Activated T-cell treated with anti-CD3 and anti-CD28 coated beads for 24 hours (primary cell): ENCODE results near the gene SRSF9.
"Not testable (repeated sequence)": the region's sequence is repeated elsewhere in the genome, so short reads cannot be mapped to it uniquely, and the experiment has no call there.

Experiments used
- DNase-seq: peaks from one replicate; pipeline ENCODE4 v3.0.0-alpha.2; 2020; ENCODE audit warnings: low read depth

The SRSF9 gene

GRCh38 chr12:120447992-120448391 lies 21.6 kb downstream of the SRSF9 start:
- DNase-seq, result no peak

DNA sequence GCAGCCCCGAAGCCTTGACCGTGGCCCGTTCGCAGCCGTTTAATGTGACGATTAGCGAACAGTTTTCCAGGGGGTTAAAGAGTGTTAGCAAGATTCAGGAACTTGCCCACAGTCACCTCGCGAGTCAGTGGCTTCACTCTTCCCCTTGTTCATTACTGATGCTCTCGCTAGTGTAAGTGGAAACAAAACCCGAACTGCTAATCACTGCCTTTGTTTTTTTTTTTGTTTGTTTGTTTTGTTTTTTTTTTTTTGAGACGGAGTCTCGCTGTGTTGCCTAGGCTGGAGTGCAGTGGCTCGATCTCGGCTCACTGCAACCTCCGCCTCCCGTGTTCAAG lies 22.7 kb downstream of the SRSF9 start:
- not testable (repeated sequence) for DNase-seq

GRCh38 chr12:120445911-120446843 lies 23.4 kb downstream of the SRSF9 start, which contains the start of the genes GATC and TRIAP1:
Gene GATC, plus strand, starts transcription at chr12:120446444. Its CDS starts 37 bp downstream, at chr12:120446481.
Gene TRIAP1, minus strand, starts transcription at chr12:120446384. Its CDS starts 12 bp downstream, at chr12:120446372.
- DNase-seq, result peak; percentile 88

DNA sequence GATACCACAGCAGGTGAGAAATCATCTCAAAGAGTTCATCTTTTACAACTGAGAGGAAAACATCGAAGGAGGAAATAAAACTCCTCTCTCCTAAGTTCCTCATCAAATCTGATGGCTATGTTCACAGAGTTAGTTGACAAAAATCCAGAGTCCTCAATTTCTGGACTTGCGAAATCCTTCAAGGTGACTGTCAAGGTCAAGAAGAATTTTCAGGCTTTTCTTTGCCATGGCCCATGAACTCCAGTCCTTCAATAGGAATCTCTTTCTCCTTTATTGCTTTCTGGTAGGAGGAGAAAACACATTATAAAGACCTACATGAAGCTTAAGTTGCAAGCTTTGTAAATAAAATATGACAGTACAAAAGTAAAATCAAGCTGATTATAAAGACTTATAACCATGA lies 24.9 kb downstream of the SRSF9 start:
- DNase-seq, result no peak

DNA sequence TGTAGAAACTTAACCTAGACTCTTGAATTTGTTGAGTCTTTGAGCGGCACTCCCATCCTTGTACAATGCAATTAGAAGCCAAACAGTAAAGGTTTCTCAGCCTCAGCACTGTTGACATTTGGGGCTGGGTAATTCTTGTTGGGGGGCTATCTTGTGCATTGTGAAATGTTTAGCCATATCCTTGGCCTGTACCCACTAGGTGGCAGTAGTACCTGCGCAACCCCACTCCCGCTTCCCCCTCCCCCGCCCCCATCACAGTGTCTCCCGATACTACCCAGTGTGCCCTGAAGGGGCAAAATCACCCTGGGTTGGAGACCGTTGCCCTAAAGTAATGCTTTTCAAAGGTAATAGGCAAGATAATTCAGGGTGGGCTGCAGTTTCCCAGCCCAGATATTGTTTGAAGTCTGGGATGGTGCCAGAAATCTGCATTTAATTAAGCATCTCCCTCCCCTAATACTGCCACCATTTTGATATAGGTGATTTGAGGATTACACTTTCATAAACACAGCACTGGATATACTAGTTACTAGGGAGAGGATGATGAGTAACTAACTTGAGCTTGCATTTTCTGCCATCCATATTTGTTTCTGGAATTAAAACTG lies 29.8 kb downstream of the SRSF9 start:
- DNase-seq, result peak; percentile 66

GRCh38 chr12:120438495-120439198 lies 30.9 kb downstream of the SRSF9 start:
- no peak for DNase-seq

DNA sequence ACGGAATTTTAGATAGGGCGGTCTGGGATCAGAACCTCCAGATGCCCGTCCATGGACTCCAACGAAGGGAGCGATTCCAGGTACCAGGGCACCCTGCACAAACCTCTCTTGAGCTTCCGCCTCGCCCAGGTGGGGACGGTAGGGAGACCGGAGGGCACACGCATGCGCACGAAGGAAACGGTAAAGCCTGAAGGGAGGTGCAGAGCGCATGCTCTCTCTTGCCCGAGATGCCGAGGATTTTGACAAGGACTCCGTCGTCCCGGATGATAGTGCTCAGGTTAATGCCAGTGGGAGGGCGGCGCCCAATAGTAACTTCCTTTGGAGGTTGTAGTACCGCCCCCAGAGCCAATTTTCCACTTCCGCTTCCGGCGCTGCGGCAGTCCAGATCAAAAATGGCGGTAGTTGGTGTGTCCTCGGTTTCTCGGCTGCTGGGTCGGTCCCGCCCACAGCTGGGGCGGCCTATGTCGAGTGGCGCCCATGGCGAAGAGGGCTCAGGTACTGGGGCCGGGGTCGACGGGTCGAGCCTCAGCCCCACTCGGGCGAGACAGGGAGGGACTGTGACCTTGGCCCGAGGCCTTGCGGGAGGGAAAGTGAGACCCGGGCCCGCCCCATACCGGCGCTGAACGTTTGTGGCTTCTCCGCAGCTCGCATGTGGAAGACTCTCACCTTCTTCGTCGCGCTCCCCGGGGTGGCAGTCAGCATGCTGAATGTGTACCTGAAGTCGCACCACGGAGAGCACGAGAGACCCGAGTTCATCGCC lies 31.6 kb downstream of the SRSF9 start, which contains the start of gene COX6A1:
Gene COX6A1, plus strand, starts transcription at position 379 of the 760 bp plus-strand sequence. Its CDS starts 14 bp downstream, at position 393.
- DNase-seq, result peak; percentile 97

DNA sequence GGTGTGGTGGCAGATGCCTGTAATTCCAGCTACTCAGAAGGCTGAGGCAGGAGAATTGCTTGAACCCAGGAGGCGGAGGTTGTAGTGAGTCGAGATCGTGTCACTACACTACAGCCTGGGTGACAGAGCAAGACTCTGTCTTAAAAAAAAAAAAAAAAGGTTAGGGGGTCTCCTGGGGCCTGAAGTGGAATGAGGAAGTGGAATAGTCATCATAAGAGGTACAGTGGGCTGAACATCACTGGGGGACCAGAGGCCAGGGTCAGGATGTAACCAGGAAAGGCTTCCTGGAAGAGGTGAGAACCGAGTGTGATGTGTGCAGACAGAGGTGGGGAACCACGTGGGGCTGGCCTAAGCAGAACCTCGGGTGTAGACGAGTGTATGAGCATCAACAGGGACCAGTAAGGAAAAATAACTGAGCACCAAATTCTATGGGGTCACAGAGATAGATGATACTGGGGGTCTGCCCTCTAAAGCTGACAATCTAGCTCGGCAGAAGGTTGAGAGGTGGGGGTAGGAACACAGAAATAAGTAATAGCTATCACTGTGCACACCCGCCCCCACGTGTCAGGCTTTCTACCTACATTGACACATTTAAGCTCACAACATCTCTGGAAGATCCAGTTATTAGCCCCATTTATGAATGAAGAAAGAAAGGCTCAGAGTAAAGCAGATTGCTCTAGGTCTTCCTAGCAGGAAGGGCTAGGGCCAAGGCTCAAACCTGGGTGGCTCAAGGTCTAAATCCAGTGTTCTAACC lies 36.6 kb downstream of the SRSF9 start:
- DNase-seq, result no peak

GRCh38 chr12:120429368-120429767 lies 40.2 kb downstream of the SRSF9 start:
- DNase-seq, result no peak

DNA sequence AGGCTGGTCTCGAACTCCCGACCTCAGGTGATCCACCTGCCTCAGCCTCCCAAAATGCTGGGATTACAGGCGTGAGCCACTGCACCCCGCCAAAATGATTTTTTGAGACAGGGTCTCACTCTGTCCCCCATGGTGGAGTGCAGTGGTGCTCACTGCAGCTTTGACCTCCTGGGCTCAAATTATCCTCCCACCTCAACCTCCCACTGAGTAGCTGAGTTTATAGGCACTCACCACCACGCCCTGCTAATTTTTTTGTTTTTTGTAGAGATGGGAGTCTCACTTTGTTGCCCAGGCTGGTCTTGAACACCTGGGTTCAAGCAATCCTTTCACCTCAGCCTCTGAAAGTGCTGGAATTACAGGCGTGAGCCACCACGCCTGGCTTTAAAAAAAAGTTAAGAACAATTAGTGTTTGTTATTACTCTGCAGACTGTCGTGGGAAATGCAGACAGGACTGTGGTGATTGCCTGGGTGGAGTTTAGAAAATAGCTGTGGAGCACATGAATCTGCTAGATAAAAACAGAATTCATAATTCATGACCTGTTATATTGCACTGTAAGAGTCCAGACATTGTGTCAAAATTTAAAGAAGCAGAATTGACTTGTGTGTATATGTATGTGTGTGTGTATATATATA lies 40.8 kb downstream of the SRSF9 start:
- DNase-seq, result no peak

- DNase-seq, result no peak
These were observed 43.8 kb downstream of the SRSF9 start for GRCh38 chr12:120425797-120426196.

DNA sequence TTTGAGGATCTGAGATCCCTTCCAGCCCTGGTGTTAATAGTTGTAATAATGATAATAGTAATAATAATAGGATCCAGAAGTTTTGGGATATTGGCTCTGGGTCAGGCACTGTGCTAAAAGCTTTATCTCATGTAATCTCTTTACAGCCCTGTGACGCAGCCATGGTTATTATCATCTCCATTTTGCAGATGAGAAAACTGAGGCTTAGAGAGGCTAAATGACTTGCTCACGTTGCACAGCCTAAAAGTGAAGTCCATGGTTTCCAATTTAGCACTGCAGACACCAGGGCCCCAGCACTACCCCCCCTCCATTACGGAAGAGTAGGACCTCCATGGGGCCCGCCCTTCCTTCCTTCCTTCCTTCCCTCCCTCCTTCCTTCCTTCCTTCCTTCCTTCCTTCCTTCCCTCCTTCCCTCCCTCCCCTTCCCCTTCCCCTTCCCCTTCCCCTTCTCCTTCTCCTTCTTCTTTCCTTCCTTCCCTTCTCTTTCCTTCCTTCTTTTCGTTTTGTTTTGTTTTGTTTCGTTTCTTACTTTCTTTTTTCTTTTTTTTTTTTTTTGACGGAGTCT lies 46.6 kb downstream of the SRSF9 start:
- no peak for DNase-seq

DNA sequence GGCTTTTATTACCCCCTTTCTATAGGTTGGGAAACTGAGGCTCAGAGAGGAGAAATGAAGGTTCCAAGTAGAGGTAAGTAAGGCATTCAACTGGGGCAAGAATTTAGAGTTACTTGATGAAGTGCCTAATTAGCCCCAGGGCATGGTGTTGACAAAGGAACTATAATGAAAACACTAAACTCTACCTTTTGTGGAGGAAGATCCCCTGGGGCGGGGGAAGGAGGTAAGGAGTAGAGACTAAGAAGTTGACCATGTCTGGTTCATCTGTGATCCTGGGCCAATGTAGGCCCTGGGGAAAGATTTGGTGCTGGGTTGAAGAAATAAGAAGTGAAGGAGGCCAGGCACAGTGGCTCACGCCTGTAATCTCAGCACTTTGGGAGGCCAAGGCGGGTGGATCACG lies 47.8 kb downstream of the SRSF9 start:
- DNase-seq, result no peak

DNA sequence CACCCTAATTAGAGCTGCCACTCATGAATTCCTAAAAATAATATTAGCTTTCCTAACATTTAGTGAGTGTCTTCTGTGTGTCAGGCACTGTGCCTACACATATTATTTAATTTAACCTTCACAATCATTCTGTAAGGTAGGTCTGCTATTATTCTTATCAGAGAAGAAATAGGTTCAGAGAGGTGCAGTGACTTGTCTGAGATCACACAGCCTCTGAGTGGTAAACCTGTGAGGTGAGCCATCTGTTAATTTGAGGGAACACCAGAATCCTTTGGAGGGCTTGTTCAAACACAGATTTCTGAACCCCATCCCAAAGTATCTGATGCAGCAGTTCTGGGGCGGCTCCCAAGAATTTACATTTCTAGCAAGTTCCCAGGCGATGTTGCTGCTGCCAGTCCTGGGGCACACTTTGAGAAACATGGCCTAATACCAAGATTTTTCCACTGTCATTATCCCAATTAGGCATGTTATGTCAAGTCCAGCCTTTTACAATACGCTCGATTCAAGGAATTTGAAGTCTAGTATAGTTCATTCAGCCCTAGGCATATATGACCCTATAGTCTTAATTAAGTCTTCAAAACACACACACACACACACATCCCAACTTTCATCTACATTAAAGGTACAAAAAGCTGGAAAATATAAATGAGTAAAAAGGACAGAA lies 51.5 kb downstream of the SRSF9 start:
- DNase-seq, result no peak

- DNase-seq, result no peak
These were observed 52.9 kb downstream of the SRSF9 start for GRCh38 chr12:120416490-120417216.

DNA sequence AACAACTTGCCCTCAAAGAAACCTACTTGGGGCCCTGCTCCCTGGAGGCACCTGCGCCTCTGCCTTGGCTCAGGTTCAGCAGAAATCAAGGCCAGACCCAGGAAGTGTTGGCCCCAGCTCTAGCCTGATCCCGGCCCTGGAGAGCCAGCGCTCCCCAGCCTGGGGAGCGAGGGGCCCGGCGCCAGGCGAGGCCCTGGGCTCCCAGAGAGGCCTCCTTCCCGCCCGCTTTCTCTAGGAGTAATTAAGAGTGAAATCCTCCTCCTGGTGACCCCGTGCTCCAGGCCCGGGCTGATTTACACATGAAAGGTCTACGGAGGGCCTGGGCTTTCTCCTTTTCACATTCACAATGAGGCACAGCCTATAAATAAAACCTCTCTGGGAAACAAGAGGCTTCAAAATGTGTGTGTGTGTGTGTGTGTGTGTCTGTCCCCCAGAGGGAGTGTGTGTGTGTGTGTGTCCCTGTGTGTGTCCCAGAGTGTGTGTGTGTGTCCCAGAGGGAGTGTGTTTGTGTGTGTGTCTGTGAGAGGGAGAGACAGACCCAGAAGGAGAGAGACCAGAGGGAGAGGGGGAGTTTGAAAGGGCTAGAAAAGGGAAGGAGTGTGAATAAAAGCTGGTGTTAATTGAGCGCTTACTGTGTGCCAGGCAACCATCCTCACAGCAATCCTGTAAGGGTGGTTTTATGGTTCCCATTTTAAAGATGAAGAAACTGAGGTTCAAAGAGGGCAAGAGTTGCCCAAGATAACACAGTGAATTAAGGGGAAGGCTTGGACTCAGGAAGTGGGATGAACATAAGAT lies 55.5 kb downstream of the SRSF9 start:
- no peak for DNase-seq

GRCh38 chr12:120412421-120412820 lies 57.1 kb downstream of the SRSF9 start:
- no peak for DNase-seq
